Hippocampal formation (tissue), 2 donors: ENCODE results near the gene B3GALT5.
"Not testable (repeated sequence)": the region's sequence is repeated elsewhere in the genome, so short reads cannot be mapped to it uniquely, and the experiment has no call there.

Experiments used
- DNase-seq, 2 donors: peaks; one replicate each; lab custom pipeline; 2025; lab: John Stamatoyannopoulos, UW

B3GALT5 gene

GRCh38 chr21:39666681-39667315 is 54.1 kb downstream of the B3GALT5 start:
- DNase-seq = no peak

- no peak for DNase-seq
Measured at GRCh38 chr21:39667353-39667891, 54.7 kb downstream of the B3GALT5 start.

- DNase-seq = no peak
Measured at GRCh38 chr21:39668369-39668768, 55.6 kb downstream of the B3GALT5 start.

GRCh38 chr21:39669485-39669884 is 56.7 kb downstream of the B3GALT5 start:
- DNase-seq = no peak

- no peak for DNase-seq
Measured at GRCh38 chr21:39669976-39670661, 57.4 kb downstream of the B3GALT5 start.

- DNase-seq = no peak
Measured at GRCh38 chr21:39670701-39671100, 58.0 kb downstream of the B3GALT5 start.

- no peak for DNase-seq
Measured at GRCh38 chr21:39671986-39672385, 59.2 kb downstream of the B3GALT5 start.

- DNase-seq = no peak
Measured at GRCh38 chr21:39673163-39673562, 60.4 kb downstream of the B3GALT5 start.

GRCh38 chr21:39673736-39674135 is 61.0 kb downstream of the B3GALT5 start:
- DNase-seq = no peak

- no peak for DNase-seq
Measured at GRCh38 chr21:39674801-39675200, 62.1 kb downstream of the B3GALT5 start.

GRCh38 chr21:39675590-39675989 is 62.9 kb downstream of the B3GALT5 start:
- DNase-seq = no peak

GRCh38 chr21:39675993-39676661 is 63.4 kb downstream of the B3GALT5 start:
- DNase-seq = peak in 1 of 2 donors; percentile 8

GRCh38 chr21:39680216-39680615 is 67.5 kb downstream of the B3GALT5 start:
- no peak for DNase-seq

- DNase-seq = no peak
Measured at GRCh38 chr21:39681257-39681656, 68.5 kb downstream of the B3GALT5 start.

GRCh38 chr21:39681845-39682244 is 69.1 kb downstream of the B3GALT5 start:
- DNase-seq = no peak

GRCh38 chr21:39685236-39685635 is 72.5 kb downstream of the B3GALT5 start:
- DNase-seq = no peak

GRCh38 chr21:39685991-39686390 is 73.3 kb downstream of the B3GALT5 start:
- no peak for DNase-seq

- DNase-seq = no peak
Measured at GRCh38 chr21:39686646-39687468, 74.1 kb downstream of the B3GALT5 start.

GRCh38 chr21:39688010-39688409 is 75.3 kb downstream of the B3GALT5 start:
- DNase-seq = no peak

- DNase-seq = not testable (repeated sequence)
Measured at GRCh38 chr21:39689860-39690259, 77.1 kb downstream of the B3GALT5 start.

- DNase-seq = no peak
Measured at GRCh38 chr21:39690454-39690853, 77.7 kb downstream of the B3GALT5 start.

GRCh38 chr21:39694750-39695149 is 82.0 kb downstream of the B3GALT5 start:
- DNase-seq = no peak
